Measurements from ENCODE around the gene TNFAIP2.
"Not testable (repeated sequence)": the region's sequence is repeated elsewhere in the genome, so short reads cannot be mapped to it uniquely, and the experiment has no call there.

Gene TNFAIP2

DNA sequence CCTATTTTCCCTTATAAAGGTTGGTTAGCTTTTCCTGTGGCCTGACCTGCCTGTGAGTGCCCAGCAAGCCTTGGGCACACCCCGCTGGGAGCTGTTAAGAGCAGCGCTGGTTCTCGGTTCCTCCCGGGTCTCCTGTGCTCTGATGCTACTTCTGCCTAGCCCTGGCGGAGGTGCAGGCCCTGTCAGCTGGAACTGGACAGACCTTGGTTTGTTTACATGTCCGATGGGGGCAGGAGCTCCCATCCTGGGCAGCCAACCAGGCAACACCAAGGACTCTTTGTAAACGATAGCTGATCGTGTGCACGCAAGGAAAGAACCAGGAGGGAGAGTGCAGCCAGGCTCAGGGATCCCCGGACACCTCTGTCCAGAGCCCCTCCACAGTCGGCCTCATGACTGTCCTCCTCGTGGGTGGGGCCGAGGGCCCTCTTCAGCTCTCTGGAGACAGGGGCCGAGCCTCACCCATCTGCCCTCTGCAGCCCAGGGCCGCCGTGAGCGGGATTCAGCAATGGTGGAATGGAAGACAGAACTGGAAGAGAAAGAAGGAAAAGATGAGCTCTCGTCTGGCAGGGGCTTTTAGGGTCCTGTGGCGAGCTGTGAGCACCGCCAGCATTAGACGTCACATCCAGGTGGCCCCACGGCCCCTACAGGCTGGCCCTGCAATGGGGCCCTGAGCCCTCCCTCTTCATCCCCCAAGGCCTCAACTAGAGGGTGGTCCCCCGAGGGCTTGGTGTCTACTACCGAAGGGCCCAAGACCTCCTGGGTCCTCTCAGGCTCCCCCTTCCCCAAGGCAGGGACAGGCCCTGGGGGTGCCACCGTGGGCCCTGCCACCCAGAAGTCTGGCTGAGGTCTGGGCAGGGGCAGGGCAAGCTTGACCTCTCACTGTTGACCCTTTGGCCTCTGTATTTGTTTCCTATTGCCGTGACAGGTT, 12.3 kb downstream of the TNFAIP2 start:
- DNase-seq (ENCODE audit: low read depth in 2 of 2): no peak

DNA sequence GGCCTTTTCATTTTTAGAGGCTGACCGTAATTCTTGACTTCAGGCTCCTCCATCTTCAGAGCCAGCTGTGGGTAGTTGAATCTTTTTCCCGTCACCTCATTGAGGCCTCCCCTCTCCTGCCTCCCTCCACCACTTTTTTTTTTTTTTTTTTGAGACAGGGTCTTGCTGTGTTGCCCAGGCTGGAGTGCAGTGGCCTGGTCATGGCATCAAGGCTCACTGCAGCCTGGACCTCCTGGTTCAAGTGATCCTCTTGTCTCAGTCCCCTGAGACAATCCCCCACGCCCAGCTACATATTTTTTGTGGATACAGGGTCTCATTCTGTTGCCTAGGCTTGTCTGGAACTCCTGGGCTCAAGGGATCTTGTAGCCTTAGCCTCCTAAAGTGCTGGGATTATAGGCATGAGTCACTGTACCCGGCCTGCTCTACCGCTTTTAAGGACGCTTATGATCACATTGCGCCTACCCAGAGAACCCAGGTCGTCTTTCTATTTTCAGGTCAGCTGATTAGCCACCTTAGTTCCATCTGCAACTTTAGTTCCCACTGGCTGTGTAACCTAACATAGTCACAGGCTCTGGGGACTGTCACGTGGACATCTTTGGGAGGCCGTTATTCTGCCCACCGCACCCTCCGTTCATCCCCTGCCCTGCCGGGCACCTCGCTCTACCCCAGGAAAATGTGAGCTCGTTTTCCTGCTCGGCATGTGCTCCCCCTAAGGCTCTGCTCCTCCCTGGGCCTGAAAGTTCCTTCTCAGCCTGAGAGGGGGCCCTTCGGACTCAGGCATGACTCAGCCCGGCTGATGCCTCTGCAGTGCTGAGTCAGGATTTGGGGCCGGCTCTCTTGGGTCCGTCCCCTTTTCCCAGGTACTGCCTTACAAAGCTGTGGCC, 13.4 kb downstream of the TNFAIP2 start:
- DNase-seq (ENCODE audit: low read depth in 2 of 2): no peak

DNA sequence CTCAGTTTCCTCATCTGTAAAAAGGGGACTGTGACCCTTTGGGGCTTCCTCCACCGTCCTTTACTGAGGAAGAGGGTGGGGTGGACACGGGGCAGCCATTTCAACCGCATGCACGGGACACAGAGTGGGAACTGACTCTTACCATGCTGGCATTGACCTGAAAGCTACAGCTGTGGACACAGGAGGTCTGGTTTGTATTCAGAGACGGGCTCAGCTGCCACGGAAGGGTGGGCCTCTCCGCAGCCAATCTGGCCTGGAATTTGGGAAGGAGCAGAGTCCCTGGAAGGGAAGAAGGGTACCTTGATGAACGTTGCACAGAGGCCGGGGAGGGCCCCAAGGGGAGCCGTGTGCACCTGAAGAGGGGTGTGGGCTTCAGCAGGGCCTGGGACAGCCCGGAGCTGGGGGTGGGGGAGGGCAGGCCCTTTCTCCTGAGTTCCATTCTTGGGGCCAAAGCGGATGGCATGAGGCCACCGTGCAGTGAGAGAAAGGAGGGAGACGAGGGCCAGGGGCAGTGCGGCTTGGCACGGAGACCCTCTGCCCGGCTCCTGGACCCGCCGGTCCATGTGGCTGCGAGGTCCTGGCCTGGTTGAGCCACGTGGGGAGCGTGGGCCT, 14.5 kb downstream of the TNFAIP2 start:
- DNase-seq (ENCODE audit: low read depth in 2 of 2): no peak

DNA sequence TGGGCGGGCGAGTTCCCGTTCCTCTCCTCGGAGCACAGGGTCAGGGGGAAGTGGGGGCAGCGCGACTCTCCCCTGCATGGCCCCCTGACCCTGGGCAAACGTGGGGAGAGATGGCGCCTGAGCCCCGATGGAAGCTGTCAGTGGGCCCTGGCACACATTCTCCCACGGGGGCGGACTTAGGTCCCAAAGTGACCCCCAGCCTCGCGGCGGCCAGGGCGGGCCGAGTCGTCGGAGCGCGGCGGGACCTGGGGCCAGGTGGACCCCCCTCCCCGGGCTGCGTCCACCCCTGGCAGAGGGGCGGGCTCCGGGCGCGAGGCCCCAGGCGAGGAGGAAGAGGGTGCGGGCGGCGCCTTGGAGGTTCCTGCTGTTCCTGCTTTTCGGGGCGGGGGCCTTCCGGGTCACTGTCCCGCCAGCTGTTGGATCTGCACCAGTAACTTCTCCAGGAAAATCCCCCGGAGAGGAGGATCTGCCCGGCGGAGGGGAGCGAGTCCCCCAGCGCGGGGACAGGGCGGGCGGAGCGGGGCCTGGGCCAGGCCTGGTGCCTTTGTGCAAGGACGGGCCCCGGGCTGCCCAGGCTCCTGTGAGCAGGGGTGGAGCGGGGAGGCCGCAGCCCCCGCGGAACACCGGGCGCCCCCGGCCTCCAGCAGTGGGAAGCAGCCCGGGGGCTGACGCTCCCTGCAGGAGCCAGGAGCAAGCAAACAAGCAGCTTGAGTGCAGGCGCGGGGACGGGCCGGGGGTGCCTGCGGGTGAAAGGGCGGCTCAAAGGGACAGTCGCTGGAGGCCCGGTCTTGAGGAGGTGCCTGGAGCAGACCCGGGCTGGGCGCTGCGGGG, 15.3 kb downstream of the TNFAIP2 start:
- no peak for DNase-seq (ENCODE audit: low read depth in 2 of 2)

DNA sequence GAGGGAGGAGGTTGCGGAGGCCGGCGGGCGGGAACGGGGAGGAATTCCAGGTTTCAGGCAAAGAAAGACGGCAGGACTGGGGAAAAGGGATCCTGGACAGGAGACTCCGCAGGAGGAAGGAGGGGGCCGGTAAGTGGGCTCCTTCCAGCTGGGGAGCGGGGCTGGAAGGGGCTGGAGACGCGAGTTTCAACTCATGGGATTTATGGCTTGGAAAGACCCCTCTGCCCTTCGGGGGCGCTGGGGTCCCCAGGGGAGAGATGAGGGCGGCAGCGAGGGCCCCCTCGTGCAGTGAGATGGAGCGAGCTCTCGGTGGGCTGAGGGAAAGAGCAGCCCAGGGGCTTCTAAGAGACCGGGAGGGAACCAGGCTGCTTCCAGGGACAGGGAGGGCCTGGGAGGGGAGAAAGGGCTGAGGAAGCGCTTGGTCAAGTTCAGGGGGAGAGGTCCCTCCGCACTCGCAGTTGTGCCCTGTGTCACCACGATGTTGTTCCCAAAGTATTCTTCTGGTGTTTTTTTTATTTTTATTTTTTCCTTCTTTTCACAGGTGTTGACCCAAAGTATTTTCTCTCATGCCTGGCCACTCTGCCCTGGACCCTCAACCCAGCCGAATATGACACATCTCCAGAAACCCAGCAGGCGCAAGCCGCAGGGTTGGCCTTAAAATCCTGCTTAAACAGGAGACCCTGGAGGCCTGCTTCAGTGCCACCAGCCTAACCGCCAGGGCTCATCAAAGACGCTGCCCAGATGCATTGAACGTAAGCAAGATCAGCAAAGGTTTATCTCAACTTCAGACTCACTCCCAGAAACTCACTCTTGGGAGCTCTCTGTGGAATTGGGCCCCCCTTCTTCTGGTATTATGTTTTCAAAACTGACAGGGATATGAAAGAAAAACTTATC, 16.1 kb downstream of the TNFAIP2 start:
- no peak for DNase-seq (ENCODE audit: low read depth in 2 of 2)

DNA sequence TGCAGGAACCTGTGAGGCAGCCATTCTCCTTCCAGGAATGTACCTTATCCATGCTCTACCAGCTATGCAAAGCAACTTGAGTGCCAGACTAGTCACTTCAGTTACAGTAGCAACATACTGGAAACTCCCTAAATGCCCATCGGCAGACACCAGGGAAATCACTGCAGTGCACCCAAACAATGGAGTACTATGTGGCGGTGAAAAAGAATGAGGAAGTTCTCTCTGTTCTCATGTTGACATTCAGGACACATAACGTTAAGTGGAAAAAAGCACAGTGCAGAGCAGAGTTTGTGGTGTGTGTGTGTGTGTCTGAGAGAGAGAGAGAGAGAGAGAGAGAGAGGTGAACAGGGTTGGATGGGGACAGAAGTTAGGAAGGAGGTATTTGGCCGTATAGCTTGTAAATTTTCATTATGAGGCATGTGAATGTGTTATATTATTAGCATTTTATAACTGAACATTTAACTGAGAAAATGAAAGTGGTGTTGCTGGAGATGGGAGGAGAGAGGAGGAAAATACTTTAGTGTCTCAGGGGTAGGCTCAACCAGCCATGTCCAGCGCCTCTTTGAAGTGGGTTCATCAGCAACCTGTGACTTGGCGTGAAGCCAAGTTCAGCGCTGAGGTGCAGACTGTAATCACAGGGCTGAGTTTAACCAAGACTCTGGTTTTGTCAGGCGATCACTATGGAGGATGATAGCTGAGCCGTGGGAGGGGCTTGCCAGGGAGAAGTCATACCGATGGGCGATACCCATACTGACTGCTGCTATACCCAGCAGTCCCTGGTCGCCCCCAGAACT, 17.3 kb downstream of the TNFAIP2 start:
- no peak for DNase-seq (ENCODE audit: low read depth in 2 of 2)

DNA sequence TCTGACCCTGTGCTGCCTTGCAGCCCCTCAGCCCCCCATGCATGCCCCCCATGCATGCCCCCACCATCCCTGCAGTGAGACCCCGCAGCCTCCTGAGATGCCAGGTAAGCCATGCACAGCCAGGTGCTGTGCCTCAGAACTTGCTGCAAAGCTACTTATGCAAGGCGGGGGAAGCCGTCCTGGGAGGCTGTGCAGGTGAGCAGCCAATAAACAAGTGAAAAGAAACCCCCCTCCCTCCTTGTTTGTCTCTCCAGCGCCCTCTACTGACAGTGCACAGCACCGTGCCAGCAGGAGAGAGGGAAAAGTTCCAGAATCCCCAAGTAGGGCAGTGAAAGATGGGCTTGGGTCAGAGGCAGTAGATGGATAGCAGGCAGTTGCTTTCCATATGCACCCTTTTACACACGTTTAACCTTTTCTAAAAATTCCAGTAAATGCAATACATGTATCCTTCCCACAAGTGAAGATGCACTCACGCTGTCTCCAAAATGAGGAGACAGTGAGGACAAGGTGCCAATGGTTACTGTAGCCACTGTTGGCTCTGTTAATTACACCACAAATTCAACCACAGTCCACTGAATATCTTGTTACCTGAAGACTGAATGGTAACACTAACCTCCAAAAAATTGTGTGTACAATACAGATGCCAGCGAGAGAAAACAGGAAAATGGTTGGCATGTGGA, 18.0 kb downstream of the TNFAIP2 start:
- no peak for DNase-seq (ENCODE audit: low read depth in 2 of 2)

DNA sequence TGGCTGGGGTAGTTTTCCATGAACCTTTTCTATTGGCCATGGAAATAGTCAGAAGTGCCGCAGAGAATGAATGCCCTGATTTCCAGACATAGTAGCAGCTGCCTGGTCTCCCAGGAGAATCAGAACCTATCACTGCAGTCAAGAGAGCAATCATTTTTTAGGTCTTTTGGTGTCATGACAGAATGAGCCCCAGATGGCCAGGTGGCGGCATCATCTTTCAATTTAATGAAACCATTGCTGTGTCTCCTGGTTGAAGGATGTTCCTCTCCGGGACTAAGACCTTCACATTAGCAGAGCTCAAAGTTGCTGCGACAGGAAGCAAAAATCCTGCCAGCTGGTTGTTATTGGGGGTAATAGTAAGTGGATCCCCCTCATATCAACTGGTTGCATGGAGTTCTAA, 18.8 kb downstream of the TNFAIP2 start:
- DNase-seq (ENCODE audit: low read depth in 2 of 2): no peak

DNA sequence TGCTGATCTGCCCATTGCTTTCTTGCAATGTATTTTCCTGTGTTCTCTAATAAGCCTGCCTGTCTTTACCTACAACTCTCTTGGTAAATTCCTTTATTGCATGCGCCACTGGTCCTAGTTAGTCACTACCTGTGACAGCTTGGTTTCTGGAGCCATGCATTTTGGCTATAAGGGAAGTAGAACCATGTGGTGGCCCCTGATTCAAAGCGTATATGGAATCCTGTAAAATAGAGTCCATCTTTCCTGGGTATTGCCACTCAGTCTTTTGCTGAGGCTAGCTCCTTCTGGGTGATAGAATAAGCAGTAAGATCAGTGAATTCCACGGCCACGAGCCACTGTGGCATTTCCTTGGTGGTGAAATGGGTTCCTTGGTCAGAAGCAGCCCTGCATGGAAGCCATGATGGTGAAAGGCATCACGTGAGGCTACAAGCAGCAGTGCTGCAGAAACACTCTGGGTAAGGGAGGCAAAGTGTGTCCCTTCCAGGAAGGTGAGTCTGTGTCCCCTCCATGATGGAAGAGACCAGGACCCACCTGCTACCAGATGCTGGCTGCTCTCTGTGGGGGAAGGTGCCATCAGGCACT, 19.6 kb downstream of the TNFAIP2 start:
- no peak for DNase-seq (ENCODE audit: low read depth in 2 of 2)

DNA sequence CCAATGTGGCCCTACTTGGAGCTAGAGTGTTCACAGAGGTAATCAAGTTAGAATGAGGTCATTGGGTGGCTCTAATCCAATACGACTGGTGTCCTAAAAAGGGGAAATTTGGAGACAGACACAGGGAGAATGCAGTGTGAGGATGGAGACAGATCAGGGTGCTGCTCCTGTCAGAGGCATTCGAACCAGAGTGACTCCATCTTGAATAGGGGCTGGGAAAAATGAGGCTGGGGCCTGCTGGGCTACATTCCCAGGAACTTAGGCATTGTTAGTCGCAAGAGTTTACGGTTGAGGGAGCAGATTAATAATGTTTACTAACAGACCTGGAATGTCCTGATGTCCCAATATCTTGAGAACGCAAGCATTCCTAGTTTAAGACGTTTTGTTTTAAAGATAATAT, 20.2 kb downstream of the TNFAIP2 start:
- no peak for DNase-seq (ENCODE audit: low read depth in 2 of 2)

DNA sequence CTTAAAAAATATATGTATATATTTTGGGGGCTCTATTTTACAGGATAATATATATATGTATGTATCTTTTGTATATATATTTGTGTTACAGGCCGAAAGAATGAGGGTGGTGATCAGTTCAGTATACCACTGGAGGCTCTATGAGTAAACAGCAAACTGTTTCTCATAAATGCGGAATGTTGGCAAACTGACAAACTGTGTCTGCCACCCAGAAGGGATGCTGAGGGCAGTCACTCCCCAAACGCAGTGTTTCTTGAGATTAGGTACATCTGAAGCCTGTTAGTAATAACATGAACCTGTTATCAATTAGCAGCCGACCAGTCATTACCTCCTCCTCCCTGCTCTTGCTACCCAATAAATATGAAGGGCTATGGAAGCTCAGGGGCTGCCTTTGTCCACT, 20.8 kb downstream of the TNFAIP2 start:
- DNase-seq (ENCODE audit: low read depth in 2 of 2): no peak

DNA sequence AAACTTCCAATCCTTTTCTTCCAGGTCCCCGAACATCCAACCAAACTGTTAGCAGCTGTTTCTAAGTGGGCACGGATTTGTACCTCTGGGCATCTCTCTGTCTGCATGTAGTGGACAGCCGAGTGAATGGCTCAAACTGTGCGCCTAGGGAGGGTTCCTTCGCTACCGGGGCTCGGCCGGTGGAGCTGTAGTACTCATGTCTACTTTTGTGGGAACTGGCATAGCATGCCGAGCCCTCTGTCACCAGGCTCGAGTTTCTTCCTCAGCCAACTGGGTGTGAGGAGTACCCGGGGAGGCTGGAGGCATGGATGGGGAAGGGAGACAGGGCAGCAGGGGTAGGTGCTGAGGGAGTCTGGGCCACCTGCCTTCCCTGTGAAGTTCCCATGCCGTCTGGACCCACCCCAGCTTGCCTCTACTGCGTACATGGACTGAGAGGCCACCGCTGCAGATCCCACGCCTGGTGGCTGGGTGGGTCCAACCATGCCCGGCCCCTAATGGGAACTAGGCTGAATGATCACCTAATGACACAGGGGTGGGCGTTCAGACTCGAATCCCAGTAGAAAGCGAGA, 23.0 kb downstream of the TNFAIP2 start:
- DNase-seq (ENCODE audit: low read depth in 2 of 2): no peak

DNA sequence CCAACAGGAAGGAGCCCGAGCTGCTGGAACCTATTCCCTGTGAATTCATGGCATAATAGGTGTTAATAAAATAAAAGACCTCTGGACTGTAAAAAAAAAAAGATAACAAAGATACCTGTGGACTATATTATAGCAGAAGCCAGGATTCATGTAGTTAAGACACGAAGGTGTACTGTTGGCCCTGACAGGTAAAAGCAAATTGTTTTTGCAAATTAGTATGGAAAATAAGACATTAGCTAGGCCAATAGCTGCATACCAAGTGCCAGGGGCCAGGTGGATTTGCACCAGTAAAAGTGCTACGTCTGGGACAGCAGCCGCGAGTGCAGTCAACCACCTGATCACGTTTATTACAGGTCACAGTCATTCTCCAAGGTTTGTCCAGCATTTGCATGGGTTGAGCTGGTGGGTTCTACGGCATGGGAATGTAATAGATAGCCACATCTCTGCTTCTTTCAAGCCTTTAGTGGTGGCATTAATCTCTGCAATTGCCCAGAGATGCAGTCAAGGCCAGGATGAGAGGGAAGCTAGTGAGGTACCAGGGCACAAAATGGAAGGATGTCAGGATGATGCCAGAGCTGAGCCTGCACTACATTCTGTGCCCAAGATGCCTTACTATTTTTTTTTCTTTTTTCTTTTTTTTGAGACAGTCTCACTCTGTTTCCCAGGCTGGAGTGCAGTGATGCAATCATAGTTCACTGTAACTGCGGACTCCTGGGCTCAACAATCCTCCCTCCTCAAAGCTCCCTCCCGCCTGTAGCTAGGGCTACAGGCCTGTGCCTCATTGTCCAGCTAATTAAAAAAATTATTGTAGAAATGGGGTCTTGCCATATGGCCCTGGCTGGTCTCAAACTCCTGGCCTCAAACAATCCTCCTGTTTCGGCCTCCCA, 26.3 kb downstream of the TNFAIP2 start:
- DNase-seq (ENCODE audit: low read depth in 2 of 2): no peak

DNA sequence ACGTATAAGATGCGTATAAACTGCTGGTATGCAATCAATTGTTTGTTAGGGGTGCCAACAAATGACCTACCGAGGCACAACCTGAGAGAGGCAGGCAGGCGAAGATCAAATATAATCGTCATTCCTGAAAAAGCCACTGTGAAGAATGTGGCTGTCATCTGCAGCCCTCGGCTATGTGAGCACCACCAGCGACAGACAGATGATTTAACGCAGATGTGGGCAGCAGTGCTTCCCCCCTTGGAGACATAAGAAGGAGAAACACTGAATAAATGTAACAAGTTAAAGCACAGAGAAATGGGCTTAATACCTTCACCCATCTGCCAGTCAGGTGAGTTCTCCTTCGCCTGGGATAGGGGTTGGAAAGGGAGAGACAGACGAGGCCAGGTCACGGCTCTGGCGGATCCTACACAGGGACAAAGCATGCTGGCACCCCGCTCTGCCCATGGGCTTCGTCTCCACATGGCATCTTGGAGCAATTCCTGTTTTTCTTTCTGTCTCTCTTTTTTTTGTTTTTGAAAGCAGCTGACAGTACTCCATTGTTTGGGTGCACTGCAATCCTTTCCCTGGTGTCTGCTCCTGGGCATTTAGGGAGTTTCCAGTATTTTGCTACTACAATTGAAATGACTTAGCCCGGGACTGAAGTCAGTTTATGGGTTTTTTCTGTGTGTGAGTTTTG, 28.1 kb downstream of the TNFAIP2 start:
- DNase-seq (ENCODE audit: low read depth in 2 of 2): no peak

DNA sequence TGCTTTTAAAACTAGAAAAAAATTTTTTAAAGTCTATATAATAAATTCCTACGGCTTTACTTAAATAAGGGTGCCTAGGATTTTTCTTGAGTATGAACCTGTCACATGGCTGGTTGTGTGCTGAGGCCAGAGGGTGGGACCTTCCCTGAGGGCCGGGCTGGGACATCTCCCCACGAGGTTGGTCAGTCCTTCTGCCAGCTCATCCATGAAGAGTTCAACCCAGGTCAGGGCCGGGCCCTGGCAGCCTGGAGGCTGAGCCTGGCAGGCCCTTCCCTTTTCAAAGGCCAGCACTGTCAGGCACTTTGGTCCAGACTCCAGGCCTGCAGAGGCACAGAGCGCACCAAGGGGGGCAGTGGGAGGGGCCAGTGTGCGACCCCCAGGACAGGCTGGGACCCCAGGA, 31.7 kb downstream of the TNFAIP2 start:
- DNase-seq (ENCODE audit: low read depth in 2 of 2): no peak

DNA sequence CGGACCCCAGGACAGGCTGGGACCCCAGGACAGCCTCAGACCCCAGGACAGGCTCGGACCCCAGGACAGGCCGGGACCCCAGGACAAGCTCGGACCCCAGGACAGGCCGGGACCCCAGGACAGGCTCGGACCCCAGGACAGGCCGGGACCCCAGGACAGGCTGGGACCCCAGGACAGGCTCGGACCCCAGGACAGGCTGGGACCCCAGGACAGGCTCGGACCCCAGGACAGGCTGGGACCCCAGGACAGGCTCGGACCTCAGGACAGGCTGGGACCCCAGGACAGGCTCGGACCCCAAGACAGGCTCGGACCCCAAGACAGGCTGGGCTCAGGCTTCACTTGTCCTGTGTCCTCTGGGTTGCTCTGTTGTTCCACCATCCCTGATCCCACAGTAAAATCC, 32.2 kb downstream of the TNFAIP2 start:
- not testable (repeated sequence) for DNase-seq (ENCODE audit: low read depth in 2 of 2)
